Fibroblast of villous mesenchyme (primary cell): ENCODE measurements around the gene CD36. TPM values are rescaled to one million over a fixed set of nuclear protein-coding genes. Genes with fewer than 3 reads are reported as not detected.

ENCODE experiments used
- DNase-seq: peaks from one replicate; pipeline ENCODE4 v3.0.0-alpha.2; 2010; ENCODE audit warnings: low read depth
- H3K4me3 ChIP-seq: 2 replicates; pipeline ENCODE4 v1.5.1; 2011; ENCODE audit warnings: low read depth, mild to moderate bottlenecking, low read length
- total RNA-seq: library from RNA; depleted of rRNA; stranded (reverse); fragments of >200 nt; gene quantifications from 2 replicates; pipeline ENCODE4 v1.2.3, GENCODE V29; 2012
- TF ChIP-seq, protein P1 (sequence below): IDR thresholded peaks from 2 replicates; pipeline ENCODE4 v1.5.1; 2012; ENCODE audit warnings: low read depth, mild to moderate bottlenecking, low read length; ENCODE audit not compliant: insufficient read depth

CD36 gene
- total RNA-seq, 1 donor = 4.3 TPM

DNA sequence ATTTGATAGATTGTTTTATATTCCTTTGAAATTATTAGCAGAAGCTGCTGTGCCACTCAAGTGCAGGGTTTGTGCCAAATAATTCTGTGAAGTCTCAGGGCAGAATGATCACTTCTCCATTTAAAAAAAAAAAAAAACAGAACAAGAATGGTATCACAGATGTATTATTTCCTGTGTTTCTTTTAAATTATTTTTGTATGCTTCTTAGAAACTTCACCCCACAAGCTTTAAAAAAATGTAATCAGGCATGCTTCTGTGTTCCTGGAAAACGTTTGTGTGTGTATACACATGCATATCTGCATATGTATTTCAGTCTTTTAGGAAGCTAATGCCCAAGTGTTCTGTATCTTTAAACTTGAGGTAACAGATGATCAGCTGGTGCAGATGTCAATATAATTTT lies 6.3 kb upstream of the CD36 start:
- H3K4me3 ChIP-seq = no peak overlapping the region
- TF ChIP-seq, protein P1, sequence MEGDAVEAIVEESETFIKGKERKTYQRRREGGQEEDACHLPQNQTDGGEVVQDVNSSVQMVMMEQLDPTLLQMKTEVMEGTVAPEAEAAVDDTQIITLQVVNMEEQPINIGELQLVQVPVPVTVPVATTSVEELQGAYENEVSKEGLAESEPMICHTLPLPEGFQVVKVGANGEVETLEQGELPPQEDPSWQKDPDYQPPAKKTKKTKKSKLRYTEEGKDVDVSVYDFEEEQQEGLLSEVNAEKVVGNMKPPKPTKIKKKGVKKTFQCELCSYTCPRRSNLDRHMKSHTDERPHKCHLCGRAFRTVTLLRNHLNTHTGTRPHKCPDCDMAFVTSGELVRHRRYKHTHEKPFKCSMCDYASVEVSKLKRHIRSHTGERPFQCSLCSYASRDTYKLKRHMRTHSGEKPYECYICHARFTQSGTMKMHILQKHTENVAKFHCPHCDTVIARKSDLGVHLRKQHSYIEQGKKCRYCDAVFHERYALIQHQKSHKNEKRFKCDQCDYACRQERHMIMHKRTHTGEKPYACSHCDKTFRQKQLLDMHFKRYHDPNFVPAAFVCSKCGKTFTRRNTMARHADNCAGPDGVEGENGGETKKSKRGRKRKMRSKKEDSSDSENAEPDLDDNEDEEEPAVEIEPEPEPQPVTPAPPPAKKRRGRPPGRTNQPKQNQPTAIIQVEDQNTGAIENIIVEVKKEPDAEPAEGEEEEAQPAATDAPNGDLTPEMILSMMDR = no peak
- no peak for DNase-seq

DNA sequence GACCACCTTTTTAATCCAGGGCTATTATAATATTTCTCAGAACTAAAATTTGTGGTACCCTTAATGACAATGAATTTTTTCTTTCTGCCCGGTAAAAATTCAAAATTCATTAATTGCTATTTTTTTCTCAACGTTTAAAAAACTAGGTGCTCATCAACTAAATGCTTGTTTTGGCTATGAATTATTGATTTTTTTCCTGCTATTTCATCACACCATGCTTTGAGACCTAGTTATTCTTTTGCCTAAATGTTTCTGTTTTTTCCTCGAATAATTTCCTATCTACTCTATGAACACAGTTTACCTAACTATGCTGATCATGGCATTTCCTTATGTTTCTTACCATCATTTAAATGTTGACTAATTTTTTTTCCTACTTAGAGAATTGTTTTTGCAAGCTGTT lies 5.6 kb upstream of the CD36 start:
- DNase-seq = no peak
- H3K4me3 ChIP-seq = no peak overlapping the region
- TF ChIP-seq, protein P1 = no peak

GRCh38 chr7:80634505-80634904 lies 3.9 kb upstream of the CD36 start:
- no peak overlapping the region for H3K4me3 ChIP-seq

DNA sequence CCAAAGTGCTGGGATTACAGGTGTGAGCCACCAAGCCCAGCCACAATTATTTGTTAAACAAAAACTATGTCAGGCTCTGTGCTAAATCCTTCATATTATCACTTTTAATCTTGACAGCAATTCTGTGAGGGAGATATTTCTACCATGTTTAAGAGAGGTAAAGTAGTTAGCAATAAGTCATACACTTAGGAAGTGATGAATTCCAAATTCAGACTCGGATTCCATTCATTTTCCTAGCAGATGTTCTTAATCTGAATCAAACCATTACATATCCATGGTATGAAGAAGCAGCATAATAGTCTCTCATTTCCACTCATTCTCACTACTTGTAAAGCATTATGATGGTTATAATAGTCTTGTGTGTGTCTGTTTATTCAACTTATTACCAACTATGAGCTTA lies 2.9 kb upstream of the CD36 start:
- DNase-seq = peak; percentile 30
- no peak overlapping the region for H3K4me3 ChIP-seq
- TF ChIP-seq, protein P1 = no peak

More at GRCh38 chr7:80634505-80634904, 3.9 kb upstream of the CD36 start:
- TF ChIP-seq, protein P1 = no peak
- peak; percentile 93 for DNase-seq

DNA sequence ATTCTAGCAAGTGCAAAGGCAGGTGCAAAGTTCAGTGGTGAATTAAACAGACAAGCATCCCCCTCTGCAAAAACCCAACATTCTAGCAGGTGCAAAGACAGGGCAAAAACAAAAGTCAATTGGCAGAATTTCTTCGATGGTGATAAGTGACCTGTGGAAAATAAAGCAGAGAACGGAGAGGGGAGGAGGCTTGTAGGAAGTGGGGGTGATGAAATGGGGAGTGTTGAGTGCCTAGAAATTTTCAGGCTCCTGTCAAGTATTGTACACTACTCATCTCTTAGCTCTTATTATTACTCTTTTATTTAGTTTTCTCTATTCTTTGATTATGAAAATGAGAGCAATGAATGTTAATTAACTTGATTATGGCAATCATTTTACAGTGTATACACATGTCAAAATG lies 2.4 kb upstream of the CD36 start:
- no peak overlapping the region for H3K4me3 ChIP-seq
- TF ChIP-seq, protein P1 = no peak
- no peak for DNase-seq

GRCh38 chr7:80636709-80637108 lies 1.7 kb upstream of the CD36 start:
- H3K4me3 ChIP-seq = no peak overlapping the region
- DNase-seq = no peak

GRCh38 chr7:80637454-80637853 lies 988 bp upstream of the CD36 start:
- TF ChIP-seq, protein P1 = no peak
- DNase-seq = no peak
- H3K4me3 ChIP-seq = no peak overlapping the region

More at GRCh38 chr7:80636709-80637108, 1.7 kb upstream of the CD36 start:
- TF ChIP-seq, protein P1 = no peak
